ENCODE results near the gene ERC2. TPM values are rescaled to one million over a fixed set of nuclear protein-coding genes. Genes with fewer than 3 reads are reported as not detected.
A peak's percentile ranks its signal among the peaks of the same experiment; 100 is the strongest.

The ERC2 gene
- total RNA-seq, 2 donors from 2014 or later: 0.21 to 0.30 TPM

- H3K36me3 ChIP-seq: no peaks in the 10 kb centered on the region
- DNase-seq: no peak
- no peak for TF ChIP-seq CTCF (IDR thresholded peaks at IDR 0.05)
- intact Hi-C loops (cut with DNase I): no loop called here
- no peak overlapping the region for H3K4me3 ChIP-seq
- no peaks in the 10 kb centered on the region for H3K4me1 ChIP-seq
- H3K27me3 ChIP-seq: no peaks in the 10 kb centered on the region
- no peak overlapping the region for H3K27ac ChIP-seq
- no peaks in the 10 kb centered on the region for H3K9me3 ChIP-seq
- no peak overlapping the region for H3K9ac ChIP-seq (ENCODE audit: low read depth in 2 of 2, low read length in 2 of 2)
Observed at GRCh38 chr3:56051052-56051451, 417.2 kb downstream of the ERC2 start.

- Histone ChIP-seq H3K9ac (ENCODE audit: low read depth in 2 of 2, low read length in 2 of 2) (no peak overlapping the region), H3K4me1 (no peaks in the 10 kb centered on the region), H3K27ac (no peak overlapping the region), H3K27me3 (no peaks in the 10 kb centered on the region), H3K9me3 (no peaks in the 10 kb centered on the region), H3K4me3 (no peak overlapping the region), H3K36me3 (no peaks in the 10 kb centered on the region)
- TF ChIP-seq CTCF (IDR thresholded peaks at IDR 0.05): no peak
- DNase-seq: no peak
- intact Hi-C loops (cut with DNase I): no loop called here
Observed at GRCh38 chr3:56048946-56049345, 419.3 kb downstream of the ERC2 start.

GRCh38 chr3:56048331-56048730 lies 419.9 kb downstream of the ERC2 start:
- H3K9ac ChIP-seq (ENCODE audit: low read depth in 2 of 2, low read length in 2 of 2): no peak overlapping the region
- no peak overlapping the region for H3K4me3 ChIP-seq
- DNase-seq: no peak
- TF ChIP-seq CTCF (IDR thresholded peaks at IDR 0.05): no peak
- H3K9me3 ChIP-seq: no peaks in the 10 kb centered on the region
- no peaks in the 10 kb centered on the region for H3K36me3 ChIP-seq
- H3K27me3 ChIP-seq: no peaks in the 10 kb centered on the region
- intact Hi-C loops (cut with DNase I): no loop called here
- no peak overlapping the region for H3K27ac ChIP-seq
- H3K4me1 ChIP-seq: no peaks in the 10 kb centered on the region

GRCh38 chr3:56042326-56042951 lies 425.8 kb downstream of the ERC2 start:
- Histone ChIP-seq H3K36me3 (no peaks in the 10 kb centered on the region), H3K9ac (ENCODE audit: low read depth in 2 of 2, low read length in 2 of 2) (no peak overlapping the region), H3K27ac (no peak overlapping the region), H3K27me3 (no peaks in the 10 kb centered on the region), H3K4me3 (no peak overlapping the region), H3K4me1 (no peaks in the 10 kb centered on the region), H3K9me3 (no peaks in the 10 kb centered on the region)
- peak; percentile 38 for TF ChIP-seq CTCF (IDR thresholded peaks at IDR 0.05)
- no peak for DNase-seq
- intact Hi-C loops (cut with DNase I): loop anchor here (5.0 kb wide), 1 partner anchor 560 kb away; no protein-coding TSS in a partner anchor

- DNase-seq: no peak
- no peaks in the 10 kb centered on the region for H3K4me1 ChIP-seq
- no peak for TF ChIP-seq CTCF (IDR thresholded peaks at IDR 0.05)
- no peak overlapping the region for H3K27ac ChIP-seq
- H3K27me3 ChIP-seq: no peaks in the 10 kb centered on the region
- H3K9me3 ChIP-seq: no peaks in the 10 kb centered on the region
- no peak overlapping the region for H3K4me3 ChIP-seq
- no peaks in the 10 kb centered on the region for H3K36me3 ChIP-seq
- H3K9ac ChIP-seq (ENCODE audit: low read depth in 2 of 2, low read length in 2 of 2): no peak overlapping the region
- intact Hi-C loops (cut with DNase I): no loop called here
Observed at GRCh38 chr3:56025326-56025725, 442.9 kb downstream of the ERC2 start.
